ENCODE results near the gene PKMYT1.

DNA sequence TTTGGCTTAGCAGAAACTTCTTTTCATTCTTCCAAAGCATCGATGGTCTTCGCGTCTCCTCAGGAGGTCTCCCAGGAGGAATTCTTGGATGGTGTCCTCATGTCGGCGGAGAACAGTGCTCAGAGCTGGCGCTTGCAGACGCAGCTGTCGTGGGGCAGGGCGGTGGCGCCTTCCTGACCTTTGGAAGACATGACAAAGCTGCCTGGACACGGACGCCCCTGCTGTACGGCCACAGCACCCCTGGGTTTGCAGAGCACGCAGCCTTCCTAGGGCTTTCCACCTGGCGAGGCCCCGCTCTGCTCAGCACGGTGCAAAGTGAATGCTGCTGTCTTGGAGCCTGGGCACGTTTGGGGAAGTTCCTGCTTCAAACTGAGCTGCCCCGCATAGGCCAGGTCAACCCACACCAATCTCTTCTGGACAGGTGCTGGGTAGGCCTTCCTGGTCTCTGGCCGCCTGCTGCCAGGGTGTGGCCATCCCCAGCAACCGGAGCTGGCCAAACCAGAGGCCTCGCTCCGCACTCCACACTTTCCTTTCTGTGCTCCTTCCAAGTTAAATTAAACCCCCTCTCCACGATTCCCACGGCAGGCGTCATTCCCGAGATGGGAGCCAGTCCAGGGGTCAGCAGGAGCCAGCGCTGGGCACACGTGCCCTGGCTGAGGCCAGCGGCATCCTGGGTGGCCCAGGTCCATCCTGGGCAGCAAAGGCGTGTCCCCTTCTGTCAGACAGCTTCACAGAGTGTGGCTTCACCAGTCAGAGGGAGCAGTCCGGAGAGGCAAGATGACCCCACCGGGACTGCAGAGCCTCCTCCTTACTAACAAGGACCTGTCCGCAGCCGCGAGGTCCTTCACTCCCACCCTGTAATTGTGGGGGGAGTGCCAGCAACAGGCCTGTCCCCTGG, 31.2 kb downstream of the PKMYT1 start:
- TF ChIP-seq, protein P1, sequence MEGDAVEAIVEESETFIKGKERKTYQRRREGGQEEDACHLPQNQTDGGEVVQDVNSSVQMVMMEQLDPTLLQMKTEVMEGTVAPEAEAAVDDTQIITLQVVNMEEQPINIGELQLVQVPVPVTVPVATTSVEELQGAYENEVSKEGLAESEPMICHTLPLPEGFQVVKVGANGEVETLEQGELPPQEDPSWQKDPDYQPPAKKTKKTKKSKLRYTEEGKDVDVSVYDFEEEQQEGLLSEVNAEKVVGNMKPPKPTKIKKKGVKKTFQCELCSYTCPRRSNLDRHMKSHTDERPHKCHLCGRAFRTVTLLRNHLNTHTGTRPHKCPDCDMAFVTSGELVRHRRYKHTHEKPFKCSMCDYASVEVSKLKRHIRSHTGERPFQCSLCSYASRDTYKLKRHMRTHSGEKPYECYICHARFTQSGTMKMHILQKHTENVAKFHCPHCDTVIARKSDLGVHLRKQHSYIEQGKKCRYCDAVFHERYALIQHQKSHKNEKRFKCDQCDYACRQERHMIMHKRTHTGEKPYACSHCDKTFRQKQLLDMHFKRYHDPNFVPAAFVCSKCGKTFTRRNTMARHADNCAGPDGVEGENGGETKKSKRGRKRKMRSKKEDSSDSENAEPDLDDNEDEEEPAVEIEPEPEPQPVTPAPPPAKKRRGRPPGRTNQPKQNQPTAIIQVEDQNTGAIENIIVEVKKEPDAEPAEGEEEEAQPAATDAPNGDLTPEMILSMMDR (optimal IDR thresholded peaks at IDR 0.05 in 1 of 3, IDR thresholded peaks at IDR 0.05 in 1 of 3, conservative IDR thresholded peaks at IDR 0.05 in 1 of 3; ENCODE audit: extremely low read depth in 1 of 3, insufficient read depth in 2 of 3, low read length in 3 of 3), result no peak
- no peak for TF ChIP-seq EZH2 (IDR thresholded peaks at IDR 0.05; ENCODE audit: low read length)
